ENCODE measurements around the gene C6orf132. TPM values are rescaled to one million over a fixed set of nuclear protein-coding genes. Genes with fewer than 3 reads are reported as not detected.
"Not testable (repeated sequence)": the region's sequence is repeated elsewhere in the genome, so short reads cannot be mapped to it uniquely, and the experiment has no call there.

The C6orf132 gene
- total RNA-seq, 2 donors from 2014 or later, result 22.1 to 26.0 TPM

GRCh38 chr6:42171813-42172581 is 29.6 kb upstream of the C6orf132 start:
- intact Hi-C loops (cut with DNase I), result no loop called here
- TF ChIP-seq CTCF (IDR thresholded peaks at IDR 0.05) (no peak), POLR2A (IDR thresholded peaks at IDR 0.05) (no peak)
- no peak overlapping the region for H3K27ac ChIP-seq
- no peaks in the 10 kb centered on the region for H3K36me3 ChIP-seq (replicated peaks in 1 of 2; ENCODE audit: insufficient read depth in 1 of 2, low read depth in 2 of 2)
- 79 to 84% methylated on average over 7 of the region's 7 CpGs for WGBS, 2 donors
- H3K4me1 ChIP-seq, result no peaks in the 10 kb centered on the region
- no peak for ATAC-seq
- H3K27me3 ChIP-seq, result no peaks in the 10 kb centered on the region
- DNase-seq, result no peak
- no peak overlapping the region for H3K4me3 ChIP-seq
- no peaks in the 10 kb centered on the region for H3K9me3 ChIP-seq

GRCh38 chr6:42169780-42170179 is 27.4 kb upstream of the C6orf132 start:
- H3K9me3 ChIP-seq; intact Hi-C loops (cut with DNase I); H3K36me3 ChIP-seq (replicated peaks in 1 of 2; ENCODE audit: insufficient read depth in 1 of 2, low read depth in 2 of 2); H3K27me3 ChIP-seq; H3K4me1 ChIP-seq; ATAC-seq; H3K4me3 ChIP-seq; H3K27ac ChIP-seq; DNase-seq: not testable (repeated sequence)
- 46 to 72% methylated on average over 2 of the region's 2 CpGs for WGBS, 2 donors

- H3K36me3 ChIP-seq (replicated peaks in 1 of 2; ENCODE audit: insufficient read depth in 1 of 2, low read depth in 2 of 2), result no peaks in the 10 kb centered on the region
- no peaks in the 10 kb centered on the region for H3K27me3 ChIP-seq
- no peaks in the 10 kb centered on the region for H3K9me3 ChIP-seq
- intact Hi-C loops (cut with DNase I), result no loop called here
- TF ChIP-seq CTCF (IDR thresholded peaks at IDR 0.05), result no peak
- no peak for TF ChIP-seq POLR2A (IDR thresholded peaks at IDR 0.05)
- WGBS, 2 donors, result 72 to 76% methylated on average over 6 of the region's 6 CpGs
- no peak overlapping the region for H3K4me3 ChIP-seq
- no peak for ATAC-seq
- H3K27ac ChIP-seq, result no peak overlapping the region
- no peak for DNase-seq
- no peaks in the 10 kb centered on the region for H3K4me1 ChIP-seq
These were observed 26.2 kb upstream of the C6orf132 start for GRCh38 chr6:42168650-42169049.

GRCh38 chr6:42166444-42167141 is 24.2 kb upstream of the C6orf132 start:
- Histone ChIP-seq H3K4me1 (no peaks in the 10 kb centered on the region), H3K27me3 (no peaks in the 10 kb centered on the region), H3K4me3 (no peak overlapping the region), H3K9me3 (no peaks in the 10 kb centered on the region), H3K36me3 (replicated peaks in 1 of 2; ENCODE audit: insufficient read depth in 1 of 2, low read depth in 2 of 2) (no peaks in the 10 kb centered on the region), H3K27ac (no peak overlapping the region)
- intact Hi-C loops (cut with DNase I), result loop anchor here (2.0 kb wide), 1 partner anchor 92 kb away; no protein-coding TSS in a partner anchor
- 0 to 12% methylated on average over 3 to 8 of the region's 8 CpGs for WGBS, 2 donors
- peak; percentile 87 for ATAC-seq
- peak; percentile 66 to 78 (median 72) for DNase-seq
- TF ChIP-seq POLR2A (IDR thresholded peaks at IDR 0.05) (no peak), CTCF (IDR thresholded peaks at IDR 0.05) (peak; percentile 85 to 96 (median 95))

- Histone ChIP-seq H3K36me3 (replicated peaks in 1 of 2; ENCODE audit: insufficient read depth in 1 of 2, low read depth in 2 of 2) (no peaks in the 10 kb centered on the region), H3K9me3 (no peaks in the 10 kb centered on the region), H3K27ac (no peak overlapping the region), H3K4me3 (no peak overlapping the region), H3K27me3 (no peaks in the 10 kb centered on the region), H3K4me1 (no peaks in the 10 kb centered on the region)
- ATAC-seq, result no peak
- intact Hi-C loops (cut with DNase I), result no loop called here
- no peak for TF ChIP-seq CTCF (IDR thresholded peaks at IDR 0.05)
- no peak for TF ChIP-seq POLR2A (IDR thresholded peaks at IDR 0.05)
- no peak for DNase-seq
- WGBS, 2 donors, result 68 to 72% methylated on average over 9 of the region's 9 CpGs
These were observed 22.6 kb upstream of the C6orf132 start for GRCh38 chr6:42165016-42165415.

Data from body of pancreas (tissue), 4 donors.